Naive thymus-derived CD4-positive, alpha-beta T cell (primary cell): ENCODE data around the gene EIF3F. TPM values are rescaled to one million over a fixed set of nuclear protein-coding genes. Genes with fewer than 3 reads are reported as not detected.

Experiments
- ATAC-seq: fragments of 150-1000 bp; cut with Tn5 transposase; 2 replicates; pipeline ENCODE4 v1.10.0; 2021; ENCODE audit warnings: mild to moderate bottlenecking, moderate library complexity
- CTCF ChIA-PET: fragments of 350-600 bp; sonication (Branson Sonifier 250); formaldehyde crosslinking; loops from one replicate; lab custom pipeline; 2021; ENCODE audit warnings: antibody characterized with exemption; lab: Charles Lee
- POLR2A ChIA-PET: fragments of 350-600 bp; sonication (Branson Sonifier 250); formaldehyde crosslinking; loops from one replicate; lab custom pipeline; 2021; ENCODE audit warnings: antibody characterized with exemption, inconsistent platforms; lab: Charles Lee
- DNase-seq, 9 donors: peaks; one replicate each; pipeline versions ENCODE4 v3.0.0 to v3.0.0-alpha.2; 2020 to 2022; ENCODE audit warnings: mixed read lengths in 1 of 9
- H3K27ac ChIP-seq: one replicate; pipeline ENCODE4 v1.7.0; 2013; ENCODE audit warnings: mild to moderate bottlenecking, low read depth, low read length, moderate library complexity
- H3K27me3 ChIP-seq, 2 donors: one replicate each; pipeline ENCODE4 v1.7.0; 2013; ENCODE audit warnings: low read length in 2 of 2, mild to moderate bottlenecking in 2 of 2, moderate library complexity in 2 of 2; ENCODE audit not compliant: control insufficient read depth in 2 of 2, insufficient read depth in 2 of 2
- H3K36me3 ChIP-seq, 3 experiments: 1 replicate in 2 of 3; 2 replicates in 1 of 3; pipeline ENCODE4 v1.7.0; 2013; ENCODE audit warnings: low read length in 3 of 3, mild to moderate bottlenecking in 3 of 3, moderate library complexity in 1 of 3; ENCODE audit not compliant: insufficient read depth in 3 of 3, control insufficient read depth in 2 of 3
- H3K4me1 ChIP-seq, 2 donors: one replicate each; pipeline ENCODE4 v1.7.0; 2013; ENCODE audit warnings: low read length in 2 of 2, mild to moderate bottlenecking in 2 of 2, moderate library complexity in 1 of 2; ENCODE audit not compliant: control insufficient read depth in 2 of 2, insufficient read depth in 2 of 2
- H3K4me3 ChIP-seq: 2 replicates; pipeline ENCODE4 v1.7.0; 2013; ENCODE audit warnings: mild to moderate bottlenecking, low read length
- H3K9me3 ChIP-seq, 3 experiments: 1 replicate in 2 of 3; 2 replicates in 1 of 3; pipeline ENCODE4 v1.7.0; 2013; ENCODE audit warnings: low read length in 3 of 3; ENCODE audit not compliant: control insufficient read depth in 2 of 3
- H3K27ac Mint-ChIP-seq, 9 donors: one replicate each; pipeline ENCODE4 v1.8.0; 2020 to 2022; ENCODE audit warnings: mixed read lengths in 9 of 9, mild to moderate bottlenecking in 8 of 9, moderate library complexity in 5 of 9, inconsistent platforms in 2 of 9
- H3K27me3 Mint-ChIP-seq, 5 donors: one replicate each; pipeline ENCODE4 v1.8.0; 2021 to 2022; ENCODE audit warnings: mixed read lengths in 5 of 5, mild to moderate bottlenecking in 1 of 5
- H3K36me3 Mint-ChIP-seq, 5 donors: one replicate each; pipeline ENCODE4 v1.8.0; 2020 to 2022; ENCODE audit warnings: mixed read lengths in 5 of 5, mild to moderate bottlenecking in 3 of 5, inconsistent platforms in 1 of 5
- H3K4me1 Mint-ChIP-seq, 7 donors: one replicate each; pipeline ENCODE4 v1.8.0; 2020 to 2022; ENCODE audit warnings: mixed read lengths in 7 of 7, mild to moderate bottlenecking in 3 of 7, inconsistent platforms in 1 of 7
- H3K4me3 Mint-ChIP-seq, 10 donors: one replicate each; pipeline ENCODE4 v1.8.0; 2020 to 2022; ENCODE audit warnings: mild to moderate bottlenecking in 10 of 10, mixed read lengths in 10 of 10, moderate library complexity in 6 of 10, inconsistent platforms in 2 of 10
- H3K9me3 Mint-ChIP-seq, 11 donors: one replicate each; pipeline ENCODE4 v1.8.0; 2020 to 2022; ENCODE audit warnings: mixed read lengths in 11 of 11, mild to moderate bottlenecking in 4 of 11, inconsistent platforms in 1 of 11, moderate library complexity in 1 of 11
- intact Hi-C, 2 donors: fragments of 100-400 bp; cut with micrococcal nuclease; formaldehyde crosslinking; loops; one replicate each; pipeline ENCODE4 v1.15.1; 2023
- polyA plus RNA-seq, 2 donors: library from polyadenylated mRNA; unstranded; fragments of 300-500 nt; fragmentation: Illumina TruSeq; gene quantifications; one replicate each; pipeline ENCODE4 v1.2.3, GENCODE V29; 2021
- total RNA-seq, 6 experiments: library from RNA in 5 of 6; stranded (reverse) in 5 of 6; gene quantifications; 1 replicate in 5 of 6; 2 replicates in 1 of 6; pipeline ENCODE4 v1.2.3 and lab custom pipeline; 2021 to 2026

The EIF3F gene
- total and polyA plus RNA-seq, 7 experiments from 2014 or later, result 222 to 555 (median 358) TPM

DNA sequence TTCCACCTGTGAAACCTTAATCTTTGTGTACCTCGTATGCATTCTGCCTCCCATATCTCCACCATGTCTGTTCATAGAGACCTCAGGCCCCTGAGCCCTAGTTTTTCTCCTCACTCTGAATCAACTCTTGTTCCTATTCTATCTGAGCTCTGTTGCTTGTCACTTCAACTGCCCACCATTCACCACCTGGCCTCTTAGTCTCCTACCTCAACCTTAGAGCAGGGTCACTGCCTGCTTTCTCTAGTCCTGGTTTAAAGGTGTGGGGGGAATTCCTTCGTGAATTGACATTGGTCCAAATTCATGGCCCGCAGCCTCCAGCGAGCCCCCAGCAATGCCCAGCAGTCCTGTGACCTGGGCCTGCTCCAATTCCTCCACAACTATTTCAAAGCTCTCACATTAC is 54.4 kb downstream of the EIF3F start:
- Mint-ChIP-seq H3K4me1 (no peaks in the 10 kb centered on the region), H3K36me3 (peaks cover 0 to 4% (median 0%) of the 10 kb centered on the region in 5 donors), H3K27me3 (peaks cover 18 to 35% (median 23%) of the 10 kb centered on the region in 5 donors), H3K4me3 (no peak overlapping the region), H3K27ac (no peak overlapping the region), H3K9me3 (peaks cover 0 to 1% (median 0%) of the 10 kb centered on the region in 11 donors)
- H3K4me3 ChIP-seq, result no peak overlapping the region
- no peaks in the 10 kb centered on the region for H3K9me3 ChIP-seq
- POLR2A ChIA-PET, result no interaction called here
- H3K36me3 ChIP-seq, result no peaks in the 10 kb centered on the region
- ATAC-seq (no peak), DNase-seq (no peak)
- intact Hi-C loops, result no loop called here
- H3K27ac ChIP-seq, result no peak overlapping the region
- CTCF ChIA-PET, result no interaction called here
- no peaks in the 10 kb centered on the region for H3K4me1 ChIP-seq
- no peaks in the 10 kb centered on the region for H3K27me3 ChIP-seq

DNA sequence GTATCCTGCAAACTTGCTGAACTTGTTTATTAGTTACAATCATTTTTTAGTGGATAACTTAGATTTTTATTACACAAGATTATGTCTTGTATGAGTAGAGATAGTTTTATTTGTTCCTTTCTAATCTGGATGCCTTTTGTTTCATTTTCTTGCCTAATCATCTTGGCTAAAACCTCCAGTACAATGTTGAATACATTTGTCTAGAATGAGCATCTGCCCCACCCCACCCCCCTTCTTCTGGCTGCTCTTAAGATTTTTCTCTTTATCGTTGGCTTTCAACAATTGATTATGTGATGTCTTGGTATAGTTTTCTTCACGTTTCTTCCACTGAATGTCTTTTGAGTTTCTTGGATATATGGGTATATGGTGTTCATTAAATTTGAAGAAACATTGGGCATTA is 56.6 kb downstream of the EIF3F start:
- no peaks in the 10 kb centered on the region for H3K4me1 Mint-ChIP-seq
- H3K27ac Mint-ChIP-seq, result no peak overlapping the region
- peaks cover 0 to 4% (median 0%) of the 10 kb centered on the region in 5 donors for H3K36me3 Mint-ChIP-seq
- POLR2A ChIA-PET, result no interaction called here
- H3K4me1 ChIP-seq, result no peaks in the 10 kb centered on the region
- H3K27me3 ChIP-seq, result no peaks in the 10 kb centered on the region
- no peaks in the 10 kb centered on the region for H3K36me3 ChIP-seq
- ATAC-seq (no peak), DNase-seq (no peak)
- CTCF ChIA-PET, result interaction anchor here (1.7 kb wide), 1 partner anchor 10 kb away, joined by 3 read pairs; no protein-coding TSS in a partner anchor
- intact Hi-C loops, result no loop called here
- H3K4me3 Mint-ChIP-seq, result no peak overlapping the region
- H3K9me3 Mint-ChIP-seq, result peaks cover 0 to 1% (median 0%) of the 10 kb centered on the region in 11 donors
- peaks cover 21 to 32% (median 28%) of the 10 kb centered on the region in 5 donors for H3K27me3 Mint-ChIP-seq
- H3K4me3 ChIP-seq, result no peak overlapping the region
- no peaks in the 10 kb centered on the region for H3K9me3 ChIP-seq
- H3K27ac ChIP-seq, result no peak overlapping the region

DNA sequence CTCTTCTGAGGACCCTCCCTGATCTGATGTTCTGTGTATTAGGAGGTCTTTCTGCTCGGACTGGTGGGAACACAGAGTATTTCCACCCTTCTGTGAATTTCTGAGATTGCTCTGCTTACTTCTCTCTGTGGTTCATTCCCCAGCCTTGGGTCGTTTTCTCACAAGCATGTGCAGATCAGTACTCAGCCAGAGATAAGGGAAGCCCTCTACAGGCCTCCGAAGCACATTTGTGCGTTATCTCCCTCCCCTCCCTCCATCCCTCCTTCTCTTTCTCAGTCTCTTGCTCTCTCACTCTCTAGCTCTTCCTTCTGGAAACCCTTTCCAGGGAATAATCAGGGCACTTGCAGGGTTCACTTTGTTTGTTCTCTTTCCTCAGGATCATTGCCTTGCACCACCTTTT is 58.7 kb downstream of the EIF3F start:
- Mint-ChIP-seq H3K27me3 (peaks cover 21 to 33% (median 32%) of the 10 kb centered on the region in 5 donors), H3K4me1 (no peaks in the 10 kb centered on the region), H3K27ac (no peak overlapping the region), H3K9me3 (no peaks in the 10 kb centered on the region), H3K4me3 (no peak overlapping the region), H3K36me3 (peaks cover 0 to 4% (median 0%) of the 10 kb centered on the region in 5 donors)
- H3K4me3 ChIP-seq, result no peak overlapping the region
- H3K4me1 ChIP-seq, result no peaks in the 10 kb centered on the region
- ATAC-seq, result no peak
- ChIA-PET POLR2A (no interaction called here), CTCF (no interaction called here)
- H3K27ac ChIP-seq, result no peak overlapping the region
- no peaks in the 10 kb centered on the region for H3K27me3 ChIP-seq
- intact Hi-C loops, result no loop called here
- DNase-seq, result no peak
- no peaks in the 10 kb centered on the region for H3K36me3 ChIP-seq
- no peaks in the 10 kb centered on the region for H3K9me3 ChIP-seq

DNA sequence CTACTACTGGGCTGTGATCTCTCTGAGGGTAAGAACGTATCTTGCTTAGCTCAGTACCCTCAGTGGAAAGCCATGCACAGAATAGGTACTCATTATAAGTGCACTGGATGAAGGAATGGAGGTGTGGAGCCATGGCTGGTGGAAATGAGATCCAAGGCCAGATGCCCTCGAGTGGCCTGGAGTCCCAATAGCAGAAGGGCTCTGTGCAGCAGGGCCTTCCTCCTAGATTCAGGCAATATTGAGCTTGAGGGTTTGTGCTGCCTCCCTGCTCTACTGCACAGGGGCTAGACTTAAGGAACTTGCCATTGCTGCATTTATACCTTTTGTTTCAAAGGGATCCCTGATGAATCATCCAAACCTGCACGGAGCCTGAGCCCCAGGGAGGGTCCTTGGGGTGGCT is 60.2 kb downstream of the EIF3F start:
- H3K36me3 Mint-ChIP-seq, result no peaks in the 10 kb centered on the region

DNA sequence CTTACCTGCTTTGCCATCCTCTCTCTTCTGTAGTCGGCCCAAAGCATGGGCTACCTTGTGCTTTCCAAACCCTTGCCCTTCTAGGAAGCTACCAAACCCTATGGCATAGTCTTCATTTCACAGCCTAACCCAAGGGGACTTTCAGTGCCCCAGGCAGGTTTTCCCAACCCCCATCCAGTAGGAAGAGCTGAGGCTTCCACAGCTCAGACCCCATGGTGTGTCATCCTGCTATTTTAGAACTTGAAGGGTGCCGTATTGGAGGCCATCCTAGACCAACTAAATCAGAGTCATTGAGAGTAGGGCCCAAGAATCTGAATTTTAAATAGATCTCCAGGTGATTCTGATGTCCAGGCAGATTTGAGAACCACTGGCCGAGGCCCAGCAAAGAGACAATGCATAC is 61.9 kb downstream of the EIF3F start:
- Mint-ChIP-seq H3K9me3 (no peaks in the 10 kb centered on the region), H3K27ac (no peak overlapping the region), H3K4me1 (no peaks in the 10 kb centered on the region), H3K36me3 (no peaks in the 10 kb centered on the region), H3K4me3 (no peak overlapping the region), H3K27me3 (peaks cover 12 to 24% (median 22%) of the 10 kb centered on the region in 5 donors)
- H3K9me3 ChIP-seq, result no peaks in the 10 kb centered on the region
- DNase-seq (no peak), ATAC-seq (no peak)
- H3K27ac ChIP-seq, result no peak overlapping the region
- no peaks in the 10 kb centered on the region for H3K36me3 ChIP-seq
- H3K4me3 ChIP-seq, result no peak overlapping the region
- no peaks in the 10 kb centered on the region for H3K27me3 ChIP-seq
- no peaks in the 10 kb centered on the region for H3K4me1 ChIP-seq
- ChIA-PET POLR2A (no interaction called here), CTCF (no interaction called here)
- intact Hi-C loops, result no loop called here

More for the DNA sequence above, 60.2 kb downstream of the EIF3F start:
- H3K27me3 Mint-ChIP-seq, result peaks cover 21 to 32% (median 26%) of the 10 kb centered on the region in 5 donors
- no peak overlapping the region for H3K4me3 Mint-ChIP-seq
- no peak overlapping the region for H3K27ac ChIP-seq
- H3K36me3 ChIP-seq, result no peaks in the 10 kb centered on the region
- H3K4me1 ChIP-seq, result no peaks in the 10 kb centered on the region
- H3K4me3 ChIP-seq, result no peak overlapping the region
- no peaks in the 10 kb centered on the region for H3K9me3 Mint-ChIP-seq
- POLR2A ChIA-PET, result no interaction called here
- H3K27ac Mint-ChIP-seq, result no peak overlapping the region
- DNase-seq (no peak), ATAC-seq (no peak)
- H3K27me3 ChIP-seq, result no peaks in the 10 kb centered on the region
- intact Hi-C loops, result no loop called here
- CTCF ChIA-PET, result no interaction called here
- H3K9me3 ChIP-seq, result no peaks in the 10 kb centered on the region
- no peaks in the 10 kb centered on the region for H3K4me1 Mint-ChIP-seq

Other genes starting within 250 kb of the EIF3F start
- gene OR5P2, start 190.4 kb upstream of the EIF3F start, total RNA-seq, result not detected
- not detected for gene OR5P2, start 190.4 kb upstream of the EIF3F start, polyA plus RNA-seq
- not detected for gene OR5P3, start 156.5 kb upstream of the EIF3F start, total RNA-seq
- not detected for gene OR5P3, start 156.5 kb upstream of the EIF3F start, polyA plus RNA-seq
- not detected for gene OR10A6, start 56.1 kb upstream of the EIF3F start, total RNA-seq
- gene OR10A6, start 56.1 kb upstream of the EIF3F start, polyA plus RNA-seq, result not detected
- not detected for gene OR10A3, start 45.6 kb upstream of the EIF3F start, total RNA-seq
- not detected for gene OR10A3, start 45.6 kb upstream of the EIF3F start, polyA plus RNA-seq
- gene NLRP10, start 21.9 kb upstream of the EIF3F start, total RNA-seq, result not detected
- not detected for gene NLRP10, start 21.9 kb upstream of the EIF3F start, polyA plus RNA-seq
- gene TUB, start 93.9 kb downstream of the EIF3F start, total RNA-seq, result under 1 TPM in 3 of 5 experiments, not detected in 2; 0.05 to 0.07 (median 0.05) TPM
- gene TUB, start 93.9 kb downstream of the EIF3F start, polyA plus RNA-seq, result under 1 TPM in 1 of 2 donors, not detected in 1; 0.12 TPM
- gene RIC3, start 181.7 kb downstream of the EIF3F start, total RNA-seq, result 10 to 100 TPM in 4 of 5 experiments, 1 to 10 TPM in 1; 7.3 to 66.9 (median 34.4) TPM
- 1 to 10 TPM; 2.5 to 2.8 TPM for gene RIC3, start 181.7 kb downstream of the EIF3F start, polyA plus RNA-seq